VCaP (cell line): ENCODE data around the gene C2CD4D.

Experiments
- H3K27ac ChIP-seq: fragments of 450-650 bp; 2 replicates; pipeline ENCODE4 v1.5.1; 2017
- TF ChIP-seq, protein P1 (sequence below): fragments of 450-650 bp; conservative IDR thresholded peaks from 2 replicates; pipeline ENCODE4 v1.5.1; 2017; ENCODE audit warnings: mild to moderate bottlenecking, moderate library complexity

The C2CD4D gene

DNA sequence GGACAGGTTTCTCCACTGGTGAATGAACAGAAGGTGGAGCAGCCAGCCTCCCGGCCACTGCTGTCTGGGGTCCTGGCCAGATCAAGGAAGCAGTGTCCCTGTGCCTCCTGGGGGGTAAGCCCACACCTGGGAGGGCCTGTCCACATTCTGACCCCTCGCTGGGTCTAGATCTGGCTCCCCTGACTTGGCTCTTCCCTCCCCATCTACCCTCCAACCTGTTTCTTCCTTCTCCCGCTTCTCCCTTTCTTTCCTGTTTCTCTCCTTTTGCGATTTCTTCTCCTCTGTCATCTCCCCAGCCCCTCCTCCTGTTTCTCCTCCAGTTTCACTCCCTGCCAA lies 8.4 kb downstream of the C2CD4D start:
- H3K27ac ChIP-seq, result peak overlapping the region; percentile 99
- TF ChIP-seq, protein P1, sequence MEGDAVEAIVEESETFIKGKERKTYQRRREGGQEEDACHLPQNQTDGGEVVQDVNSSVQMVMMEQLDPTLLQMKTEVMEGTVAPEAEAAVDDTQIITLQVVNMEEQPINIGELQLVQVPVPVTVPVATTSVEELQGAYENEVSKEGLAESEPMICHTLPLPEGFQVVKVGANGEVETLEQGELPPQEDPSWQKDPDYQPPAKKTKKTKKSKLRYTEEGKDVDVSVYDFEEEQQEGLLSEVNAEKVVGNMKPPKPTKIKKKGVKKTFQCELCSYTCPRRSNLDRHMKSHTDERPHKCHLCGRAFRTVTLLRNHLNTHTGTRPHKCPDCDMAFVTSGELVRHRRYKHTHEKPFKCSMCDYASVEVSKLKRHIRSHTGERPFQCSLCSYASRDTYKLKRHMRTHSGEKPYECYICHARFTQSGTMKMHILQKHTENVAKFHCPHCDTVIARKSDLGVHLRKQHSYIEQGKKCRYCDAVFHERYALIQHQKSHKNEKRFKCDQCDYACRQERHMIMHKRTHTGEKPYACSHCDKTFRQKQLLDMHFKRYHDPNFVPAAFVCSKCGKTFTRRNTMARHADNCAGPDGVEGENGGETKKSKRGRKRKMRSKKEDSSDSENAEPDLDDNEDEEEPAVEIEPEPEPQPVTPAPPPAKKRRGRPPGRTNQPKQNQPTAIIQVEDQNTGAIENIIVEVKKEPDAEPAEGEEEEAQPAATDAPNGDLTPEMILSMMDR, result no peak

DNA sequence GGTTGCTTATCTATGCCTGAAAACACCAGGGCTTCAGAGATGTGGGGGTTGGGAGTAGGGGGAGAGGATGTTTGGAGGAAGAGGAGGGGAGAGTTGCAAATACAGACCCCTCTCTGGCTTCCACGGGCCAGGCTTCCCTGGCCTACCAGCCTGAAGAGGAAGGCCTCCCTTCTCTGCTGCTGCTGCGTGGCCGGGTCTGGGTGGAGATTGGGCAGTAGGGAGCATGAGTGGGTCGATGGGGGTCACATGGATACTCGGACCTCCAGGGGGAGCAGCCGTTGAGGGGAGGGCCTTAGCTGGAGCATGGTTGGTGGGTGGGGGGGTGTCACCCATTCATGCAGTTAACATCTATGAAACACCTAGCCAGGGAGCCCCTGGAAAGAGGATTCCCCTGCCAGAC lies 9.6 kb downstream of the C2CD4D start:
- peak overlapping the region; percentile 99 for H3K27ac ChIP-seq
- TF ChIP-seq, protein P1, result no peak

DNA sequence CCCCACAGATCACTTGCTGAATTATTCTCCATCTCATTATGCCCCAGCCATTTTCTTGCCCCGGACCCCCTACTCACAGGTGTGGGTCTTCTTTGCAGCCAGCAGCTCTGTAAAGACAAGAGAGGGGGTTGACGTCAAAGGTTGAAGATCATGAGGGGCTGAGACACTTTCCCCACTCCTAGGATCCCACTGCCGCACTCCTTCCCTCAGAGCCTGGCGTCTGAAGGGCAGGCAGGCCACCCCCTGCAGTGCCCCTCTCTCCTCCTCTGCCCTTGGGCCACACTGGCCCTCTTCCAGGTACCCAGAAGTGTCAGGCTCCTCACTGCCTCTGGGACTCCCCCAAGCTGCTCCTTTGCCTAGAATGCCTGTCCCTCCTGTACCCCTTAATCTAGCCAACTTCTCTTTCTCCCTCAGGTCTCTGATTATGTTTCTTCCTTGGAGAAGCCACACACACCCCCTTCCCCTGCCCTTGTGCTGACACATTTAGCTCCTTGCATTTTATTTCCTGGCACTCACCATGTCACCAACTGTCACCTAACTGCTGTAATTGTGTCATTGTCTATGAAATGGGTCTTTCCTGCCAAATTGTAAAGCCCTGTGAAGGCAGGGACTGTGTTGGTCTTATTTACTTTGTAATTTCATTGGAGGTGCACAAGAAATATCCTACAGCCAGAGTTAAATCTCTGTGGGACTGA lies 10.1 kb downstream of the C2CD4D start:
- peak overlapping the region; percentile 99 for H3K27ac ChIP-seq
- TF ChIP-seq, protein P1, result no peak

DNA sequence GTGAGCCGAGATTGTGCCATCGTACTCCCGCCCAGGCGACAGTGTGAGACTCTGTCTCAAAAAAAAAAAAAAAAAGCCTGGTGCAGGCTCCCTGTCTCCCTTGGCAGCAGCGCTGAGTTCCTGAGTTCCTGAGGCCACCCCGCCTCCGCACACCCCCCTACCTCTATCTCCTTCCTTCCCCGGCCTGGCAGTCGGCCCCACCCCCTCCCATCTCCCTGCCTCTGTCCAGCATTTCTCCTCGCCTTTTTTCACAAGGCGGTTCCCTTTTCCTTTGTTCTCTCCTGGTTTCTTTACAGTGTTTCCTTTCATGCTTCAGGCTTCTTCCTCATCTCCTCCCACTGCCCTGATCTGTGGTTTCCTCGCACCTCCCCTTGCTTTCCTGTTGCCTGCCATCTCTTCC lies 10.7 kb downstream of the C2CD4D start:
- H3K27ac ChIP-seq, result peak overlapping the region; percentile 99
- TF ChIP-seq, protein P1, result no peak

DNA sequence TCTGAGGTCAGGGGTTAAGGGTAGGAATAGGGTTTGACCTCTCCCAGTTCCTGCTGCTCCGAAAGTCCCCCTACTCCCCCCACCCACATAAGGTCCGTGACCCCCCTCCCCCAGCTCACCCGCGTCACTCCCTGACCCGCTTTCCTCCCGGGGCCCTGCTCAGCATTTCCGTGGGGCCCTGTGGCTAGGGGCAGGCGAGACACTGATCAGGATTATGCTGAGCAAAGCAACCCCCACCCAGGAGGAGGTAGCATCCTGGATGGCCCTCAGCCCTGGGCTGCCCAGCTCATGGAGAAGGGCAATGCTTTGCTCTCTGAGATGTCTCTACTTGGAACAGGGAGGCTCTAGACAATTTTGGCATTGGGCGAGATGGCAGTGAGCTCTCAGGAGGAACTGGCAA lies 11.8 kb downstream of the C2CD4D start:
- TF ChIP-seq, protein P1, result no peak
- peak overlapping the region; percentile 99; the same call in 1 of the 2 replicates for H3K27ac ChIP-seq

DNA sequence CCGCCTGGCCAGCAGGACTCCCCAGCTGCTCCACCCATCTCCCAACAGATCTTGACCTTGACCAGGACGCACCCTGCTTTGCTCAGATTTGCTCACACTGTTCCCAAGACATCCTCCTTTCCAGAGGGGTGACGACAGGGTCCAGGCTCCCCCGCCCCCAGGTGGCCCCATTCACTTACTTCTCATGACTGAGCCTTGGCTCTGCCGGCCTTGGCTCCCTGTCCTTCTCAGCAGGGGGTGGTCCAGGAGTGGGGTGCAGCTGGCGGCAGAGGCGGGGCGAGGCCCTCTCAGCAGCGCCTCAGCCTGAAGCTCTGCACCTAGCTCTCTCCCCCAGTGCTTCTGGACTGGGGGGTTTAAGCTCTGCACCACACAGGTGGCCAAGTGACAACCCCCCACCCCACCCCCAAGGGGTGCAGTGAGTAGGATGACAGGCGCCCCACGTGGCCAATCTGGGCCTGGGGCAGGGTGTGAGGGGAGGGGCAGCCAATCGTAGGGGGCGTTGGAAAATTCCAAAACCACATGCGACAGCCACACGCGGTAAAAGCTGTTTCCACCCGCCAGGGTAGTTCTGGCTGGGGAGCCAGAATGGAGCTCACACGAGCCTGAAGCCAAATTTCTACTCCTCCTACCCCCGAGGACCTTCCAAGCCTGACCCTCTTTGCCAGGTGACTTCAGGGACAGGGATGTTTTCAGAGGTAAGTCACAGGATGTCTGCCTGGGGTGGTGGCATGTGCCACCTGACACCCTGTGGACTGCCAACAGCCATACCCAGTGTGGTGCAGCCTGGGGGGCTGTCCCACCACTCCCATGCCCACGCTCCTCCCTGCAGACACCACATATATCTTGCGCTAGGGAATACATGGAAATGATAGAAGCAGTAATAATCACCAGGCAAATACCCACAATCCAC lies 13.6 kb downstream of the C2CD4D start:
- no peak overlapping the region for H3K27ac ChIP-seq
- TF ChIP-seq, protein P1, result no peak

DNA sequence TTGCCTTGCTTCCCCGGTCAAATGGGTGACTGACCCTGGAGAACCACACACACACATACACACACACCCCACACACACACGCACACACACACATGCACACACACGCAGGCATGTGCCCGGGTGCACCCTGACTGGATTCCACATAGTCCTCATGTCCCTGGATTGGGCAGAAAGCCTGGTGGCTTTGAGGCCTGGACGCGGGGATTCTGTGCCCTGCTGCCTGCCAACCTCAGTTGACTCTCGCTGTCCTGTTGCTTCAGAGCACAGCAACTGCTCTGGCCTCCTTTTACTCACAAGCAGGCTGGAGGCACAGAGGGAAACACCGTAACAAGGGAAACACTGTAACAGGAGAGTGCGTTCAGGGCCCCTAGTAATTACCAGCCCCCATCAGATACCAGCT lies 14.4 kb downstream of the C2CD4D start:
- no peak overlapping the region for H3K27ac ChIP-seq
- TF ChIP-seq, protein P1, result no peak
